Mammary epithelial cell (primary cell): ENCODE data around the gene NOL11.

ENCODE experiments used
- CTCF ChIP-seq, 2 donors: IDR thresholded peaks in 1 of 2; conservative IDR thresholded peaks in 1 of 2; 2 replicates each; pipeline ENCODE4 v1.5.1; 2011 to 2012; ENCODE audit warnings: inconsistent platforms in 2 of 2, low read length in 2 of 2, mild to moderate bottlenecking in 2 of 2, control low read depth in 1 of 2, low read depth in 1 of 2; ENCODE audit not compliant: insufficient read depth in 1 of 2; ENCODE audit errors: extremely low read depth in 1 of 2
- EZH2 ChIP-seq: IDR thresholded peaks from 2 replicates; pipeline ENCODE4 v1.6.1; 2012; ENCODE audit warnings: low read length, inconsistent platforms, borderline replicate concordance

GRCh38 chr17:67725373-67725791, 7.6 kb downstream of the NOL11 start:
- TF ChIP-seq EZH2 (no peak), CTCF (conservative IDR thresholded peaks at IDR 0.05 in 1 of 2, IDR thresholded peaks at IDR 0.05 in 1 of 2; ENCODE audit: extremely low read depth in 1 of 2, insufficient read depth in 1 of 2, low read depth in 1 of 2, low read length in 2 of 2) (no peak)
